CD4-positive, alpha-beta T cell treated with Interleukin-2 at 100 ng/mL for 4 hours (primary cell): ENCODE results near the gene PITPNB.

Experiments used
- DNase-seq: peaks from one replicate; pipeline ENCODE4 v3.0.0-alpha.2; 2020; ENCODE audit warnings: low spot score

Gene PITPNB

DNA sequence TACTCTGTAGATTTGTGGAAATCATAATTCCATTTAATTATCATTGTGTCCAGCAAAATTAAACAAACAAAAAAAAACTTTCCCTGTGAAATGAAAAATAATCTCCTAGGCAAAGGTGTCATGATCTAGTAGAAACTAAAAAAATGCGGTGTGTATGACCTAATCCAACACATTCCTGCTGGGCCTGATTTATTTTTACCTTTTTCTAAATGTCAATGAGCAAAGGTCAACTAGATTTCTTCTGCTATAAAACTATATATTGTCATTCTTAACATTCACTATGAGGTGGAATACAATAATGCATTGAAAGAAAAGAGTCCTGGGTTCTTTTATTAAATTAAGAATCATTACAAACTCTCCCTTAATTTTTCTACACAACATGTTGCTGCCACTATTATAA is 60.4 kb downstream of the PITPNB start:
- DNase-seq, result no peak

DNA sequence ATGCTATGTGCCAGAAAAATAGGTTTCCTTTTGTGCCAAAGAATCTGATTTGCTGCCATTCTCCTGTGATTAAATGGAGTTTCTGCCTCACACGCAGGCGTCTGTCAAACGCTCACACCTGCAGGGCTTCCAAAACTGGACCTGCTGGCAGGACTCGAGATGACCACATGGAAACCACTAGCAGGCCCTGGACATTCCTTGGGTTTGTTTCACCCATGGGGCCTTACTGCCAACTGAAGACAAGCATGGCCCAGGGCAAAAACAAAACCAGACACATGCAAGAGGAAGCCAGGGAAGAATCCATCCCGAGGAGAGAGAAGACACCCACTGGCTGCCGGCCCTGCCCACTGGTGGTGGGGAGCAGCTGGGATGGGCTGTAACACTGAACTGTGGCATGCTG is 61.6 kb downstream of the PITPNB start:
- DNase-seq, result no peak

DNA sequence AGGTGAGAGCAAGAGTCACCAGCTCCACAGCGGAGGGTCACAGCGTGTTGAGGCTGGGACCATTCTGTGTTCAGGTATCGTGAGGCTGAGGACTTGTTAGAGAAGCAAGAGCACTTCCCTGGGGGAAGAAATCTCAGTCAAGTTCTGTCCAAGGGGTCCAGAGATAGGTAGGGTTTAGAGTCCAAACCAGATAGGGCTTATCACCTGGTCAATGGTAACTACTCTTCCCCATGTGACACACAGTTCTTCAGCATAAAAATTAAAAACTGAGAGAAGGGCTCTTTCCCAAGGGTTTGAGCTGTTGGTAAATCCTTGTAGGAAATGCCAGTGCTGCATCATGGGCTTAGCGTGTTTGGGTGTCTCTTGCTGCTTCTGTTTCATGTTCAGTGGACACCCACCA is 62.7 kb downstream of the PITPNB start:
- no peak for DNase-seq

DNA sequence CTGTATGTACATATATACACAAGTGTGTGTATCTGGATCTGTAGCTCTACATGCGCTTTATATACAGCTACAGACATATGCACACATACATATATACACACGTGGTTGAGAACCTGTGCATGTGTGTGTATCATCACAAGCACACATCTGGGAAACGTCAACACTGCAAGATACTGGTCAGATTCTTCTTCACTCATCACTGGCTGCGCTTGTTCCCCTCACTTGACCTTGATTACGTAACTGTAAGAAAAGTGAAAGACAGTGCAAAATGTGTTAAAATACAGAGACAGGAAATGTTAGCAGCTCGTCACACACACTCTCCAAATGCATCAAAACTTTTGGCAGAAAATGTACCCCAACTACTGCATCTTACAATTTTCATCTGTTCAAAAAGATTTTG is 65.6 kb downstream of the PITPNB start:
- no peak for DNase-seq

DNA sequence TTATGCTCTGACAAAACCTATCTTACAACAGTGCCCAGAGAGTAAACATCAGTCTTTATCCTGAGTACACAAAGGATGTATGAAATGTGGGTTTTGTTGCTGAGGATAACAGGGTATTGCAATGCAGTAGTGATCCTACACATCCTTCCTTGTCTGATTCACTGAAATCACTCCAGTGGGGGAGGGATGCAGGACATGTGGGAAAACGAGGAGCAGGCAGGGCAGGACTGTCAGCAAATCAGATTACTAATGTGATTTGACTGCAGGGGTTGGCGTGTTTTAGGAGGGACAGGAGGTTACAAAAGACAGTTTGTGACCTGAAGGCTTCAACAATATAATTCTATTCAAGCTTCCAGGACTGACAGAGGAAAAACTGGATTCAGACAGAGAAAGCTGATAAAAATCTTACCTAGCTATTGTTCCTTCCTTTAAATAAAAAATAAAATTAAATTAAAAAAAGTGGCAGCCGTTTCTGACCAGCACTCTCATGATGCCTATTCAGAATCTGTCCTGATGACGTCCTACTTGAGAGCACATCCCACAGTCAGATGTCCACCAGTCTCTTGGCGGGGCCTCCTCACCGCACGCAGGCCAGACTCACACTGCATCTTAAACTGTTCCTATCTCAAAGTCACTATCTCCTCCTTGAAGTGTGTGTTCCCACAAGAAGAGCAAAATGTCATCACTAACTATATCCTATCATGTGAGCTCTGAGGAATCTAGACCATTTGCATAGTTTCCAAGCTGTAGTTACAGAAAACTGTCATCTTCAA is 66.9 kb downstream of the PITPNB start:
- no peak for DNase-seq

DNA sequence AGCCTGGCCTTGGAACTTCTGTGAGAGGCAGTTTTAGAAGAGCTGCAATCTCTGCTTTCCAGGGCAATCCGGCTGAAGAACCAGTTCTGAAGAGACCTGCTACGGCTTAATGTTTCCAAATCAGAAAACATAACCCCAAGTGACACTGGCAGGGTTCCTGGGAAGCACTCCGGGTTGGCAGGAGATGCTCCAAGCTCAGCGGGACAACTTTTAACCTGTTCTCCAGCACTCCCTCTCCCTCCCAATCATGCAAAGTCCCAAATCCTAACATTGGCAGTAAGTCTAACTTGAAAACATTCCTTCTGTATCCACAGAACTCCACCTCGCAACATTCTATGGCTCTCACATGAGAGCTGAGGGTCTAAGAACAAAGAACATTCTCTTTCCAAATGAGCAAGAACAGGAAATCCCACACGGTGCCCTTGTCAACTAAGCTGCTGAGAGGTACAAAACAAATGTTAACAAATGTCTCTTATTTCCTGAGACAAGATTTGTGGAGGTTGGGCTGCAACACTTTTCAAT is 69.0 kb downstream of the PITPNB start:
- DNase-seq, result no peak

DNA sequence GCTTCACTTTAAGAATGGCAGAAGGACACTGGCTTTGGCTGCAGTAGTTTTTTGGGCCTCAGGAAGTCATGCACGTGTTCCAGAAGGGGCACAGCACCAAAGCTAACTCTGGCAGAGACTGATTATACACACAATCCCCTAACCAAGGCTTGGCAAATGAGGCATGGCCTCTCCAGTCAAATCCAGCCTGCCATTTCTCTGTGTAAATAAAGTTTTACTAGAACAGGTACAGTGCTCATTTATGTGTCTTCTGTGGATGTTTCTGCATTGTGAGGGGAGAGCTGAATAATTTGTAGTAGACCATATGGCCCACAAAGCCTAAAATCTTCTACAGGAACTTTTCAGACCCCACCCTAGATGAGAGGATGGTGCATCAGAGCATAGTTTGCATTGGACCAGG is 71.1 kb downstream of the PITPNB start:
- DNase-seq, result no peak

DNA sequence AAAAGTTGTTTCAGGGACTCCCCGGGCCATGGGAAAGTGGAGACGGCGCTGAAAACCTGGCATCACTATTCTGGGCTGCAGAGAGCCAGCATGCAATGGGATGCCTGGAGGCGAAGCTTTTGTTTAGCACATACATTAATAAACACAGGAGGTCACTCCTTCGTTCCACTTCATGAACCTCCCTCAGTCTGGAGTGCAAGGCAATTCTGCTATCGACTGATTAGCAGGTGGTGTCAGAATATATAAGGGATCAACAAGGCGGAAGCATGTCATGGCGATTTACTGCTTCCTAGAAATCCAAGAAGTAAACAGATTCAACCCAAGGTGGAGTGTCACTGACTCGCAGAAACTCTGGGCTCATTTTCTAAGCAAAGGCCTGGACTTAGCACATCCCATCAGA is 72.1 kb downstream of the PITPNB start:
- DNase-seq, result no peak

DNA sequence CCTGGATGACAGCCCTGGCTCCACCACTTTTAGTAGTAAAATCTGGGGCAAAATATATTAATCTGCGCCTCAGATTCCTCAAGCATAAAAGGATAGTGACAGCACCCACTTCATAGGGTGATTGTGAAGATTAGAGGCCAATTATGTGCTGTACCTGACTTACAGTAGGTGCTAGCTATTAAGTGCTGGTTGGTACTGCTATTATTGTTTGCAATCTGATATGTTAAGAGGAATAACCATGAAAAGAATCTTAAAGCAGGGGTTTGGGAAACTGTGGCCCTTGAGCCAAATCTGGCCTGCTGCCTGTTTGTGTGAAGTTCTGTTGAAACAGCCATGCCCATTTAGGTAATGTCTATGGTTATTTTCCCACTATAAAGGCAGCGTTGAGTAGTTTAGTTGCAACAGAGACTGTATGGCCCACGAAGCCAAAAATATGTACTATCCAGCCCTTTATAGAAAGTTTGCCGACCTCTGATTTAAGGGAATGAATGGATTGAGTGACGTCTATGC is 72.8 kb downstream of the PITPNB start:
- no peak for DNase-seq

DNA sequence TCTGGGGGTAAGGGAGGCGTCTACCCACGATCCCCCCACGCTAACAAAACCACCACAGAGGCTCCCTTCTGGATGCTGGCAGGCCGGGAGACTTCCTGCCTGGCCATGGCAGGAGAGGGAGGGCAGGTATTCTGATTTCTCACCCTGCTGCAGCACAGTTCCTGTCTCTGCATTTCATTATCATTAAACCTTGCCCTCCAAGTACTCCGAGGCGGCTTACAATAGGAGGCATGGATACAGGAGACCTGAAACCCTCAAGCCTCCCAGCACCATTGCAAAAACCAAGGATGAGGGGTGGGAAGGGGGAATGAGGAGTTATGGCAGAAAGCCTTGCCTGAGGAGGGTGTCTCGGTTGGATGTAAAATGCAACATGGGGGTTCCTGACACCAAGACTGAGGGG is 73.4 kb downstream of the PITPNB start:
- DNase-seq, result no peak

DNA sequence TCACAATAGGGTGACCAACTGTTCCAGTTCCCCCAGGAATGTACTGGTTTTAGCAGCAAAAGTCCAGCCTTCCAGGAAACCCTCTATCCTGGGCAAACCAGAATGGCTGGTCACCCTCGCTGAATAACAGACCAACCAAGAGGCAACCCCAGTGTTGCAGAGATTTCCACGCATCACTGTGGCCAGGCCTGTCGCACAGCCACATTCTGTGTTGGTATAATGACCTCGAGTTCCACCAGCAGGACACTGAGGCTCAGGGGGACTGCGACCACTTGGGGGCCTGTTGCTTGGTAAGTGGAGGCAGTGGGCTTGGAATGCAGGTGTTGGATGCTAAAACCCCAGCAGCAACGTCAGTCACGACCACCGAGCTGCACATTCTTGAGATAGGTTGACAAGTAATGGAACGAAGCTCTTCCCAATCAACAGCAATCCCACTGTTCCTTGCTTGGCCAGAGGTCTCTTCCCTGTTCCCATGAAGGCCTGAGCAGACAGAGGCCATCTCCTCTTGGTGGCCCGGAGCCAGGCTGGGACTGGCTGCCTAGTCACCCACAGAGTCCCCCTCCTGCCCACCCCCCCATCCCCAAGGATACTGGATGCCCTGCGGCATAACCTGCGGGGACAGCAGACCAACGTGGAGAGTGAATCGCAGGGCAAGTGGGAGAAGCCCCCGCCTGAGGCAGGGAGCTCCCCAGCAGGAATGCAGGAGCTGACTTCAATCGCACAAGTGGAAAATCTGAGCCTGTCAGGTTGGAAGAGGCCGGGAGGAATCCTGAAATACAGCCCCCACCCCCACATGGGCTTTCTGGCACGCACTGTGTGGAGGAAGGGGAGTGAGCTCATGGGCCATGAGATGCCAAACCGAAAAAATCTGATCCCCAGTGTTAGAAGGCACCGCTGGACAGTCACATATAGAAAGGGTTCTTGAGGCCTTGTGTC is 74.1 kb downstream of the PITPNB start:
- no peak for DNase-seq

DNA sequence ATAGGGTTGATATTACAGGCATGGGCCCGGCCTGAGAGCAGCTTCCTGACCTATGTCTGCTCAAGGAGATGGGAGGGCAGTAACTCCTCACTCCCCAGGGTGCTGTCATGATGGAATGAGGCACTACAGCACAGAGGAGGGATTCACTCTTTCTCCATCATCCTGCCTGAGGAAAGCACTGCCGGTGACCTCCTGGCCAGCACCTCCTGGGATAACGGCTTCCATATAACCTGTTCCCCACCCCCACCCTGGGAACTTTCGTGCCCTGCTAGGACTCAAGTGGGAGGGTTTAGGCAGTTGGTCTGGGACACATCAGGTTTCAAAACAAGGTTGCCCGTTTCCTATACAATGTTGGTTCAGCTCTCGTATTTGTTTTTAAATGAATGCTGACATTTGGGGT is 74.8 kb downstream of the PITPNB start:
- no peak for DNase-seq

DNA sequence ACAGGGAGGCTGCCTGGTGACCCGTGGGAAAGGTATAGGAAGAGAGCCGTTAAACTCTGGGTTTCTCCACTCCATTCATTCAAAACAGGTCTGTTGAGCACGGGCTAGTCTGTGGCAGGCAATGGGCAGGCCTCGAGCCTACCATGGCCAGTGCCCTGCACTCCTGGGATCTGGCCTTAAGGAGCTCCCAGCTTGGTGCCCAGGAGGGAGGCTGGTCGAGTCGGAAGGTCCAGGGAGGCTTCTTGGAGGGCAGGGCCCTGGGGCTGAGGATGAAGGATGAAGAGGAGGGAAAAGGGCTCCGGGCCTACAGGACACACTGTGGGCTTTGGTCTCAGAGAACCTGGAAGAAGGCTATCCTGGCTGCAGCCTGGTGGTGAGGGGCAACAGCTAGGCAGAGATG is 75.6 kb downstream of the PITPNB start:
- no peak for DNase-seq

DNA sequence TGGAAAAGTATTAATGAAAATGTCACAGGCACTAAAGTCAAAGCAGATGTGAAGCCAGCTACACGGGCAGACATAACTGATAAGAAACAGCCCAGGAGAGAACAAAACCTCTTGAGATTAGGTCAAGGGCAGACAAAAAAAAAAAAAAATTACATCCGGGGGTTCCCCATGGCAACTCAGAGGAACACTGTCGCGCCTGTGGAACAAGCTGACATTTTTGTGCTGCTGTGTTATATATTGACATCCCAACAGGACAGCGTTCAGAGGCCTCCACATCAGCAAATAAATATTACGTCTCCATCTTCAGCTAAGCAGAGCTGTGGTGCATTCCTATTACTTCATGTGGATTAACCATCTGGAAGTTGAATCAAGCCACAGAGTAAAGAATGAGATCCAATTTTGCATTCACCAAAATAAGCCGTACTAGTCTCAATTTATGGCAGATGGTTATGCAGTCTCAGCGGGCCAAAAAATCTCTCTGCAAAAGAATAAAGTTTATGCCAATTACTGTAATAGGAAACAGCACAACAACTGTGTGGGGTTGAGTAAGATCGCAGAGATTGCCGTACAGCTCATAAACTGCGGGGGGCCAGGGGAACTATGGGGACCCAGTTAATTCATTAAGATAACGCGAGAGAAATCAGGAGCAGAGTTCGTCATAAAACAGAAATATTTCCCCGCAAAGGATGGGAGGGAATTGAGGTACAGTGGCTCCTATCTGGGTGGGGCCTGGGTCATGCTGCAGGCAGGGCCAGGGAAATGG is 76.2 kb downstream of the PITPNB start:
- DNase-seq, result no peak

DNA sequence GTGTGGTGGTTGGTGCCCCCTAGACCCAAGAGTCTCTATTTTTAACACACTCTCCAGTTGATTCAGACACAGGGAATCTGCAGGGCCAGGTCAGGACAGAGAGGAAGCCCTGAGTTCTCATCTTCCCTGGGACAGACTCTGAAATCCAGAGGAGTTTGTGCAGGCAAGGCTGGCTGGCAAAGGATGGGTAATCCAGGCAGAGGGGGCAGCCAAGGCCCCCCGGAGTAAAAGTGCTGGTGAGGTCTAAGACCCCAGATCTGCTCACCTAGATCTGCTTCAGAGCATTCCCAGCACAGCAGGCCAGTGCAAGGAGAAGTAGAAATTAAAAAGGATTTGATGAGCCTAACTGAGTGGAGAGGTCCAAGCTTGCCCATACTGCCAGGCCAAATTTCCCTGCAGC is 76.9 kb downstream of the PITPNB start:
- no peak for DNase-seq

DNA sequence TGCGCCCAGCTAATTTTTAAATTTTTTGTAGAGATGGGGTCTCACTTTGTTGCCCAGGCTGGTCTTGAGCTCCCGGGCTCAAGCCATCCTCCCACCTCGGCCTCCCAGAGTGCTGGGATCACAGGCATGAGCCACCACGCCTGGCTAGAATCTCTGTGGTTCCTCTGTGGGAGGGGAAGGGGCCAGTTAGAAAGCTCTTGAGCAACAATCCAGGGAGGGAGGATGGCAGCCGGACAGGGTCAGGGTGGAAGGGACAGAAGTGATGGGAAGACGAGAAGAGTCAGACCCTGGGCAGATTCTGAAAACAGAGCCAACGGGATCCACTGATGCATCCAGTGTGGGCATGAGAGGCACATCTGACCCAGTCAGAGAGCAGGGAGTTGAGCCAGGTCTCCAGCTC is 78.6 kb downstream of the PITPNB start:
- no peak for DNase-seq

DNA sequence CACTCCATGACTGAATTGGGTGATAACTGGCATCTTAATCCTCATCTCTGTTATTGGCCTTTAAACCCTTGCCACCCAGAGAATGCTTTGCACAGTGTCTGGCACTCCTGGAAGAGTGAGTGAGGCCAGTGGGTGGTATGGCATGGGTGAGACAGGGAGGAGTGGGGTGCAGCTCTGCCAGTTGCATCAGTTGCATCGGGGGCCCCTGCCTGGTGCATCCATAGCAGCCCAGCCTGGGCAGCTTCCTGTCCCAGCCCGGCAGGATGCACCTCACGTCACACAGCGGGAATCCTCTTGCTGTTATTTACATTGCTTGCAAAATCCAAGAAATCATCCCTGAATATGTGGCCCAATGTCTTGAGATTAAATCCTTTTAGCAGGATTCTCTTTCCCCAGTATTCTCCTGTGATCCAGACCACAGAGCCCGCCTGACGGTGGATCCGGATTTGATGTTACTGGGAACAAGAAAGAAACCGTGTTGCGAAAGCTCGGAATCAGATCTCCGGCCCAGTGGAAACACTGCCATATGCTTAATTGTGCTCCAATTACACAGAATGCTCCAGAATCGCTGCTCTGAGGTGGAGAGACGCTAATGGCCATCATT is 79.9 kb downstream of the PITPNB start:
- no peak for DNase-seq

DNA sequence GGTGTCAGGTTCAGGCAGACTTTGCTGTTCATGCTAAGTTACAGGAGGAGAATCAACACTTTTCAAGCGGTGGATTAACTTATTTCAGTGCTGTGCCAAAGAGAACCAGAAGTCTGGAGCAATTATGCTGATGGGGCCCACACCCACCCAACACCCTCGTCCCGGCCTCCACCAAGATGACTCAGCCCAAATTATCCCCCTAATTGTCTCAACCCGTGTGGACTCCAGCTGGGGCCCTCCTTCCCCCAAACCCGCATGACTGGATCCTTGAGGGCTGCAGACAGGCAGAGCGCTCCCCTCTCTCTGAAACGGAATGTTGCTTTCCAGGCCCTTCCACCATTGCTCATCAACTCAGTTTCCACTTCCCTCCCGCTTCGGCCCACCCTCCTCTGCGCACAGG is 82.9 kb downstream of the PITPNB start:
- DNase-seq, result no peak

DNA sequence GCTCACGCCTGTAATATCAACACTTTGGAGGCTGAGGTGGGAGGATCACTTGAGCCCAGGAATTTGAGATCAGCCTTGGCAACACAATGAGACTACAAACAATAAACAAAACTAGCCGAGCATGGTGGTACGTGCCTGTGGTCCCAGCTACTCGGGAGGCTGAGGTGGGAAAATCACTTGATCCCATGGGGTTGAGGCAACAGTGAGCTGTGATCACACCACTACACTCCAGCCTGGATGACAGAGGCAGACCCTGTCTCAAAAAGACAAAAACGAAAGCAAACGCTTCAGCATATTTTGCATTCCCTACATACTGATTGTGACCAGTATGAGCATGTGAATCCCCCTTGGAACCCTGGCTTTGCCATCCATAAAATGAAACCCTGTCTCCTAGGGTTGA is 83.6 kb downstream of the PITPNB start:
- no peak for DNase-seq

DNA sequence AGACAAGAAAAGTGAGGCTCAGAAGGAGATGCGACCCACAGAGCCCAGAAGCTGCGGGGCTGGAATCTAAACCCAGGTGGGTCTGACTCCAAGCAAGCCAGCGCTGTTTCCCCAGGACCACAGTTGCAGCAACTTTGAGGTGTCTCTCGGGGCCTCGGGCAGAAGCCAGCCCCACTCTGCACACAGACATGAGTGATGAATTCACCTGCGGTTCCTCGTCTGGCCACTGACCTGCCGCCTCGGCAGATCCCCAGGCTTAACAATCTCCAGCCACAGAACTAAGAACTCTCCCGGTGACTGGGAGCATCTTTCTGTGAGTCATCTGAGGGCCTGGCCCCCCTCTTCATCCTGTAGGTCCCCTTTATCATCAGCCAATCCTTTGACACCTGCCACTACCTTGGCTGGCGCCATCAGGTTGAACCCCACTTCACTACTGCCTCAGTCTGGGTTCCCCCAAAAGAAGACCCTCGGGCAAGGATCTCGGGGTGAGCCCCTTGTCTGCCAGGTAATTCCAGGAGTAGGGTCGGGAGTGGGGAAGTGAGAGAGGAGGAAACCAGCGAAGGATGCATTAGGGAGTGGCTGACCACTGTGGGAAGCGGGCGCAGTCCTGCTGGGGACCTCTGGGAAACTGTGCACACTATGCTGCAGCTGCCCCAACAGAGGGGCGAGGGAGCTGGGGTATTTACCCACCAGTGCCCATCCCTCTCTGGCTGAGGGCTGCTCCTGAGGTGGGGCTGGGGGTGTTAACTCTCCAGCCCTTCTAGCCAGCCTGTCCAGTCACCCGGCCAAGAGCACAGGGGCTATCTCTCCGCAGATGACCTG is 84.5 kb downstream of the PITPNB start:
- DNase-seq, result no peak

DNA sequence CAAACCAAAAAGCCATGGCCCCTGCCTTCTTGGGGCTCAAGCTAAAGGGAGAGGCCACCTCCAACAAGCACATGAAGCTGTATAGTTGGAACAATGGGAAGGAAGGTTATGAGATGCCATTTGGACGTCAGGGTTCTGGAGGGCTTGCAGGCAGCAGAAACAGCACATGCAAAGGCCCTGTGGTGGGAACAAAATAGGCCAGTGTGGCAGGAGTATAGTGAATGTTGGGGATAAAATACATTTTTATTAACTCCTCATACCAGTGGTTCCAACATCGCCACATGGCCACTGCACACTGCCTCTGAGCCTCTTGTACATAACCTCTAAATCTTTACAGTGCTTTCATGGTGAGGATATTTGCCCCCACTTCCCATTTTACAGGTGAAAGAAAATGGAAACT is 85.3 kb downstream of the PITPNB start:
- DNase-seq, result no peak
